Tibial nerve (tissue), 4 donors: ENCODE results near the gene ARID1B. TPM values are rescaled to one million over a fixed set of nuclear protein-coding genes. Genes with fewer than 3 reads are reported as not detected.

Source experiments
- DNase-seq, 2 donors: peaks; one replicate each; pipeline ENCODE4 v3.0.0-alpha.2; 2019; ENCODE audit warnings: low spot score in 2 of 2
- H3K27ac ChIP-seq, 4 donors: fragments of 200-600 bp; sonication (generic) in 3 of 4; one replicate each; pipeline ENCODE4 v1.5.1; 2017 to 2019; ENCODE audit warnings: mild to moderate bottlenecking in 1 of 4
- H3K27me3 ChIP-seq, 2 donors: fragments of 200-600 bp; sonication (generic) in 1 of 2; one replicate each; pipeline versions ENCODE4 v1.5.1 to v1.6.0; 2017 to 2019
- H3K36me3 ChIP-seq, 3 donors: fragments of 200-600 bp; sonication (generic); one replicate each; pipeline ENCODE4 v1.5.1; 2018 to 2019
- H3K4me1 ChIP-seq, 4 donors: fragments of 200-600 bp; sonication (generic) in 3 of 4; one replicate each; pipeline ENCODE4 v1.5.1; 2017 to 2019
- H3K4me3 ChIP-seq, 4 donors: fragments of 200-600 bp; sonication (generic) in 3 of 4; one replicate each; pipeline ENCODE4 v1.5.1; 2017 to 2019; ENCODE audit warnings: mild to moderate bottlenecking in 1 of 4, moderate library complexity in 1 of 4
- H3K9me3 ChIP-seq, 4 donors: fragments of 200-600 bp; sonication (generic) in 3 of 4; one replicate each; pipeline ENCODE4 v1.5.1; 2017 to 2019
- EP300 ChIP-seq, 2 donors: sonication (generic); formaldehyde crosslinking; IDR thresholded peaks; one replicate each; pipeline ENCODE4 v1.6.1; 2017; ENCODE audit warnings: antibody characterized with exemption in 2 of 2, mild to moderate bottlenecking in 1 of 2
- POLR2A ChIP-seq, 2 donors: fragments of 450-650 bp; IDR thresholded peaks; one replicate each; pipeline ENCODE4 v1.6.1; 2017; ENCODE audit warnings: antibody characterized with exemption in 2 of 2, mild to moderate bottlenecking in 2 of 2, moderate library complexity in 2 of 2
- WGBS, 2 donors: methylation state at CpG; one replicate each; pipeline ENCODE4 v1.1.5; 2018; 5-methylcytosine and 5-hydroxymethylcytosine counted together
- total RNA-seq, 4 donors: library from RNA; depleted of rRNA; stranded (reverse); fragments of >200 nt; gene quantifications; one replicate each; pipeline ENCODE4 v1.1.0, GENCODE V29; 2016
- TF ChIP-seq, protein P1 (sequence below), 5 experiments: fragments of 200-600 bp in 3 of 5; fragments of 450-650 bp in 2 of 5; sonication (generic) in 3 of 5; IDR thresholded peaks; one replicate each; pipeline ENCODE4 v1.5.1; 2016 to 2019; ENCODE audit warnings: antibody characterized with exemption in 5 of 5, mild to moderate bottlenecking in 3 of 5, moderate library complexity in 2 of 5

The ARID1B gene
- total RNA-seq, 4 donors from 2014 or later = 91.5 to 123 (median 110) TPM

DNA sequence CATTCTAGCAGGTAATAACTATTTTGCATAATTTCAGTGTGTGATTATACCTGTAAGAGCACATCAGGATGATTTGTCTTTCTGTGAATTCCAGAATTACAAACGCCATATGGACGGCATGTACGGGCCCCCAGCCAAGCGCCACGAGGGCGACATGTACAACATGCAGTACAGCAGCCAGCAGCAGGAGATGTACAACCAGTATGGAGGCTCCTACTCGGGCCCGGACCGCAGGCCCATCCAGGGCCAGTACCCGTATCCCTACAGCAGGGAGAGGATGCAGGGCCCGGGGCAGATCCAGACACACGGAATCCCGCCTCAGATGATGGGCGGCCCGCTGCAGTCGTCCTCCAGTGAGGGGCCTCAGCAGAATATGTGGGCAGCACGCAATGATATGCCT is 423.4 kb downstream of the ARID1B start:
- Histone ChIP-seq H3K4me3 (no peak overlapping the region), H3K9me3 (no peaks in the 10 kb centered on the region), H3K27ac (no peak overlapping the region), H3K4me1 (peaks cover 0 to 8% (median 0%) of the 10 kb centered on the region in 4 donors), H3K36me3 (peaks cover 3 to 91% (median 20%) of the 10 kb centered on the region in 3 donors), H3K27me3 (no peaks in the 10 kb centered on the region)
- WGBS, 2 donors = 93 to 96% methylated on average over 12 of the region's 17 CpGs
- TF ChIP-seq, protein P1, sequence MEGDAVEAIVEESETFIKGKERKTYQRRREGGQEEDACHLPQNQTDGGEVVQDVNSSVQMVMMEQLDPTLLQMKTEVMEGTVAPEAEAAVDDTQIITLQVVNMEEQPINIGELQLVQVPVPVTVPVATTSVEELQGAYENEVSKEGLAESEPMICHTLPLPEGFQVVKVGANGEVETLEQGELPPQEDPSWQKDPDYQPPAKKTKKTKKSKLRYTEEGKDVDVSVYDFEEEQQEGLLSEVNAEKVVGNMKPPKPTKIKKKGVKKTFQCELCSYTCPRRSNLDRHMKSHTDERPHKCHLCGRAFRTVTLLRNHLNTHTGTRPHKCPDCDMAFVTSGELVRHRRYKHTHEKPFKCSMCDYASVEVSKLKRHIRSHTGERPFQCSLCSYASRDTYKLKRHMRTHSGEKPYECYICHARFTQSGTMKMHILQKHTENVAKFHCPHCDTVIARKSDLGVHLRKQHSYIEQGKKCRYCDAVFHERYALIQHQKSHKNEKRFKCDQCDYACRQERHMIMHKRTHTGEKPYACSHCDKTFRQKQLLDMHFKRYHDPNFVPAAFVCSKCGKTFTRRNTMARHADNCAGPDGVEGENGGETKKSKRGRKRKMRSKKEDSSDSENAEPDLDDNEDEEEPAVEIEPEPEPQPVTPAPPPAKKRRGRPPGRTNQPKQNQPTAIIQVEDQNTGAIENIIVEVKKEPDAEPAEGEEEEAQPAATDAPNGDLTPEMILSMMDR (IDR thresholded peaks at IDR 0.05) = no peak
- TF ChIP-seq EP300 (IDR thresholded peaks at IDR 0.05) (no peak), POLR2A (IDR thresholded peaks at IDR 0.05) (no peak)
- no peak for DNase-seq

DNA sequence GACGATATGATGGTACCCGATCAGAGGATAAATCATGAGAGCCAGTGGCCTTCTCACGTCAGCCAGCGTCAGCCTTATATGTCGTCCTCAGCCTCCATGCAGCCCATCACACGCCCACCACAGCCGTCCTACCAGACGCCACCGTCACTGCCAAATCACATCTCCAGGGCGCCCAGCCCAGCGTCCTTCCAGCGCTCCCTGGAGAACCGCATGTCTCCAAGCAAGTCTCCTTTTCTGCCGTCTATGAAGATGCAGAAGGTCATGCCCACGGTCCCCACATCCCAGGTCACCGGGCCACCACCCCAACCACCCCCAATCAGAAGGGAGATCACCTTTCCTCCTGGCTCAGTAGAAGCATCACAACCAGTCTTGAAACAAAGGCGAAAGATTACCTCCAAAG is 423.9 kb downstream of the ARID1B start:
- Histone ChIP-seq H3K9me3 (no peaks in the 10 kb centered on the region), H3K4me1 (peaks cover 0 to 8% (median 0%) of the 10 kb centered on the region in 4 donors), H3K4me3 (no peak overlapping the region), H3K27ac (no peak overlapping the region), H3K36me3 (peaks cover 3 to 91% (median 22%) of the 10 kb centered on the region in 3 donors), H3K27me3 (no peaks in the 10 kb centered on the region)
- no peak for DNase-seq
- TF ChIP-seq POLR2A (IDR thresholded peaks at IDR 0.05) (no peak), EP300 (IDR thresholded peaks at IDR 0.05) (no peak)
- TF ChIP-seq, protein P1 (IDR thresholded peaks at IDR 0.05) = no peak
- 96% methylated on average over 17 of the region's 17 CpGs for WGBS, 2 donors

DNA sequence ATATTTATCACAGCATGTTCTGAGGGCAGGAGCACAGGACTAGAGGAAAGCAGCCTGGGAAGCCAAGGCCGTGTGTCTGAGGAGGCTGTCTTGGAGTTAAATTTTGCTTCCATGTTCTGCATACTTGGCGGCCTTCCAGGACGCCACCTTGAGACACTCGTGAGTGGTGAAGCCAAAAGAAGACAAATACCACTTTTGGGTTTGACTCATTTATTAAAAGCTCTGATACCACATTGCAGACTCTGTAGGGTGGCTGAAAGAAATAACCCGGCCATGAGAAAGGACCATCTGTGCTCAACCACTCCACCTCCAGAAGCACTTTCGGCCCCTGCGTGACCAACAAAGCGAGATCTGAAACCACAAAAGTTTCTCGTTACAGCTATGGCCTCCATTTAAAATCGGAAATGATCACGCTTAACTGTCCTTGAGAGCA is 426.1 kb downstream of the ARID1B start:
- Histone ChIP-seq H3K27me3 (no peaks in the 10 kb centered on the region), H3K9me3 (no peaks in the 10 kb centered on the region), H3K4me1 (peaks cover 0 to 5% (median 0%) of the 10 kb centered on the region in 4 donors), H3K27ac (no peak overlapping the region), H3K4me3 (no peak overlapping the region), H3K36me3 (peaks cover 3 to 91% (median 18%) of the 10 kb centered on the region in 3 donors)
- DNase-seq = no peak
- TF ChIP-seq, protein P1 (IDR thresholded peaks at IDR 0.05) = no peak
- TF ChIP-seq POLR2A (IDR thresholded peaks at IDR 0.05) = no peak
- no peak for TF ChIP-seq EP300 (IDR thresholded peaks at IDR 0.05)
- WGBS, 2 donors = 85% methylated on average over 11 of the region's 11 CpGs

DNA sequence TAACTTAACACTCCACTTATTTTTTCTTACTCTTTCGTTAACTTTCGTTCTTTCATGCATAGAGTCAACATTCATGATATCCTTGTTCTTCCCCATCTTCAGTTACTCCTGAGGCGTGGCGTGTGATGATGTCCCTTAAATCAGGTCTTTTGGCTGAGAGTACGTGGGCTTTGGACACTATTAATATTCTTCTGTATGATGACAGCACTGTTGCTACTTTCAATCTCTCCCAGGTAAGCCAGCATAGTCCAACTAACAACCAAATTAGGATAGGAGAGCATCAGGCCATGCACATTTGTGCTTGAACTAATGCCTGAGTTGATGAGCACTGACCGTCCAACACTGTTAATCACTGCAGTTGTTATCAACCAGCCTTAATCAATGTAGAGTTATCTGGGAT is 426.6 kb downstream of the ARID1B start:
- Histone ChIP-seq H3K9me3 (no peaks in the 10 kb centered on the region), H3K27ac (no peak overlapping the region), H3K36me3 (peaks cover 3 to 88% (median 18%) of the 10 kb centered on the region in 3 donors), H3K4me1 (peaks cover 0 to under 1% (median 0%) of the 10 kb centered on the region in 4 donors), H3K4me3 (no peak overlapping the region), H3K27me3 (no peaks in the 10 kb centered on the region)
- 96% methylated on average over 6 of the region's 6 CpGs for WGBS, 2 donors
- TF ChIP-seq EP300 (IDR thresholded peaks at IDR 0.05) = no peak
- no peak for TF ChIP-seq POLR2A (IDR thresholded peaks at IDR 0.05)
- TF ChIP-seq, protein P1 (IDR thresholded peaks at IDR 0.05) = no peak
- DNase-seq = no peak

DNA sequence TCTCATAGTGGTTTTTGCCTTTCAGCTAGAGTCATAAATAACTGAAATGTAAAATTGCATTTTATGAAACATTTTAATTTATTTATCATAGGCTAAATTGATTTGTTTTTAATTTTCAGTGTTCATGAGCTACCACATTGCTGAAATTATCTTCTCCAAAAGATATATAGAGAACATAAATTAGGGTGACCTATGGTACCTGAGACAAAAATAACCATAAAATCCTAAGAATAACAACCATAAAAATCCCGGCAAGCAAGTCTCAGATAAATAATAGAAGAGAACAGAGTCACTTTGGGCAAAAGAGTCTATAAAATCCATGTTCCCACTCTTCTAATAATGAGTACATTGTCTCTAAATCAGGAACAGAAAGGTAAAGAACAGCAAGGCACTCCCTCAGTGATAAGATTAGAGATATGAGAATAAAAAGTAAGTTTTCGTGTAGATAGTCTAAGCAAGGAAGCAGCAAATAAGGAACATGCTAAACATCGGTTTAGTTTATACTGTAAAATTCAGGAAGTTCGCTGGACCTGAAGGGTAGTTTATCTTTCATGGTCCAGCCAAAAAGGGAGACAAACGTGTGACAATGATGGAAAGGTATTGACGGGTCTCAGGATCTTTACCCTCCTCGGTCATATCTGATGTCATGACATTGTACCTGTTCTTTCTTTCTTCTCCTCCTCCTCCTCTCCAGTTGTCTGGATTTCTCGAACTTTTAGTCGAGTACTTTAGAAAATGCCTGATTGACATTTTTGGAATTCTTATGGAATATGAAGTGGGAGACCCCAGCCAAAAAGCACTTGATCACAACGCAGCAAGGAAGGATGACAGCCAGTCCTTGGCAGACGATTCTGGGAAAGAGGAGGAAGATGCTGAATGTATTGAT is 428.5 kb downstream of the ARID1B start:
- no peak overlapping the region for H3K27ac ChIP-seq
- H3K27me3 ChIP-seq = no peaks in the 10 kb centered on the region
- H3K36me3 ChIP-seq = peaks cover 3 to 75% (median 16%) of the 10 kb centered on the region in 3 donors
- DNase-seq = no peak
- no peaks in the 10 kb centered on the region for H3K9me3 ChIP-seq
- no peak overlapping the region for H3K4me3 ChIP-seq
- TF ChIP-seq EP300 (IDR thresholded peaks at IDR 0.05) (no peak), POLR2A (IDR thresholded peaks at IDR 0.05) (no peak)
- TF ChIP-seq, protein P1 (IDR thresholded peaks at IDR 0.05) = no peak
- WGBS, 2 donors = 86 to 87% methylated on average over 11 of the region's 11 CpGs
- H3K4me1 ChIP-seq = no peaks in the 10 kb centered on the region
